Cerebellar nuclear complex (tissue), 1 donor: ENCODE data around the gene SMAD5.

Source experiments
- DNase-seq, 2 experiments: peaks; one replicate each; lab custom pipeline; 2025; lab: John Stamatoyannopoulos, UW

The SMAD5 gene

GRCh38 chr5:136115183-136115865 lies 17.3 kb upstream of the SMAD5 start:
- DNase-seq: no peak

DNA sequence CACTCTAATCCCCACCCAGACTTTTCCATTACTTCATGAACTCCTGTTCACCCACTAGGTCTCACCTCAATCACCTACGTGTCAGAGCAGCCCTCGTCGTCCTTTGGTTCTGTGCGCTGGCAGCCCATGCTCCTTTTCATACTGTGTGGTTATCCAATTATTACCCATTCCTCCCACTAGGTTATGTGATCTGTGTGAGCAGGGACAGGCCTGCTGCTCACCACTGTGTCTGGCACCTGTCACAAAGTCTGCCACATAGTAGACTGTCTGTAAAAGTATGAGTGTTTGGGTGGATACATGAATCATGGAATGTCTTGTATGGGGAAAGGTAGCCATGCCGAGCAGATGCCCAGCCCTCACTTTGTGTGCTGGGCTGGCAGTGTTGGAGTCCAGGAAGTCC lies 12.1 kb upstream of the SMAD5 start:
- no peak for DNase-seq

- DNase-seq: no peak
These were observed 9.3 kb upstream of the SMAD5 start for GRCh38 chr5:136123236-136123768.

GRCh38 chr5:136127560-136127959 lies 5.1 kb upstream of the SMAD5 start:
- no peak for DNase-seq

- DNase-seq: no peak
These were observed 4.2 kb upstream of the SMAD5 start for GRCh38 chr5:136128481-136128880.

DNA sequence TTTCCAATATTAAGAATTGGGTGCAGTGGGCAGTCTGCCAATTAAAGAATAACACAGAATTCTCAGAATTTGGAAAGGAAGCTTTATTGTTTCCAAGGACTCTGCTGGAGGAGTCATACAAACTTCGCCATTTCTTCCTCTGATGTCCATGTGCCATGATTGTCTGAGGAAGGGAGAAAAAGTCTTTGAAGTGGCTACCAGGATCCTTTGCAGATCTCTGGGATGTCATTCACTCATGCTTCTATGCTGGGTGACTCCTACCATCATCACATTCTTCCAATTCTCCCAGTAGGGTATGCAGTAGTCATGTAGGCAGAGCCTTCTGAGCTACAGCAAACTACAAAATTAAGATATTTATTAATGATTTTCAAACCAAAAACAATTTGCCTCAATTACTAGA lies 3.2 kb upstream of the SMAD5 start:
- DNase-seq: no peak

GRCh38 chr5:136130581-136130980 lies 2.1 kb upstream of the SMAD5 start:
- no peak for DNase-seq

- DNase-seq: no peak
These were observed 558 bp upstream of the SMAD5 start for GRCh38 chr5:136132087-136132486.

- no peak for DNase-seq
These were observed 727 bp downstream of the SMAD5 start for GRCh38 chr5:136133222-136133921.

- DNase-seq: no peak
These were observed 1.3 kb downstream of the SMAD5 start for GRCh38 chr5:136133922-136134379.

GRCh38 chr5:136134653-136135052 lies 2.0 kb downstream of the SMAD5 start:
- no peak for DNase-seq

DNA sequence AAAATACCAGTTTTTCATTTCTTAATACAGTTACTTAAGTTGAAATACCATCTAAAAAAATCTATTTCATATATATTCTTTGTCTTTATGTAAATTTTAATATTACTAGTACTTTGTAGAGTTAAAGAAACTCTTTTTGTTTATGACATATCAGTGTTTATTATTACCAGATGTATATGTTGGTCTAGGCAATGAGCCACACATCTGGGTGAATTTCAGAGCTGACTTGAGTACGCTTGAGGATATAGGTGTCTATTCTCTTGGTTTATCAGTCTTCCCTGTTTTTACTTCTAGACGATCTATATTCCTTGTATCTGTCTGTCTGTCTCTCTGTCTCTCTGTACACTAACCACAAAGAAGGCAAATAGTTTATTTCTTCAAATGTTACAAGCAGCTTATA lies 2.9 kb downstream of the SMAD5 start:
- DNase-seq: no peak

DNA sequence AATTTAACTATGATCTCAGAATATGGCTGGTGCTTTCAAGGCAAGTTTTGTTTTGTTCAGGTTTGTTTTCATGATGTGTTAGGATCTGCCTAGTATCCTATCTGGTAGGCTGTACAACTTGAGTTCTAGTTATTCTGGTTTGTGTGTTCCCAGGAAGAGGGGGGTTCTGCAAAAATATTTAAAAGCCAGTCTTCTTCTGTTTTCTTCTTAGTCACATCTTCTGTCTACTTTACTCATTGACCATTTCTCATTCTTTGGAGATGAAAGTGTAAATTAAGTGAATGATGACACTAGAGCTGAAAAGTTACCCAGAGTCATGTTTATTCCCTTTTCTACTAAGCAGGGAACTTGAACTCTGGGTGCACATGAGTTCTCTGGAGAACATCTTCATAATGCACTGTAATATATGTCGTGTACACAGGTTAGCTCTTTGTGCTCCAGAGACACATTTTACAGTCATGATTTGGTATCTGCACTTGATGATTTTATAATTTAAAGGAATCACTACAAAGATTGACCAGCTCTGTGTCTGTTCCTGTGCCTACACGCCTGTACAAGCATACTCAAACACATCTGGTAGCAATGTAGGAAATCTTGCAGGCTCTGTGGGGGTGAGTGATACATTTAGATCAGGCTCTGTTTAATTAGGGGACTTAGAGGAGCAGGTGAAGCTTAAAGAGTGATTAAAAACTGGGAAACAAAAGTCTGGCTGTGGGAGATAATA lies 5.0 kb downstream of the SMAD5 start:
- DNase-seq: no peak

- no peak for DNase-seq
These were observed 8.9 kb downstream of the SMAD5 start for GRCh38 chr5:136141561-136141960.

DNA sequence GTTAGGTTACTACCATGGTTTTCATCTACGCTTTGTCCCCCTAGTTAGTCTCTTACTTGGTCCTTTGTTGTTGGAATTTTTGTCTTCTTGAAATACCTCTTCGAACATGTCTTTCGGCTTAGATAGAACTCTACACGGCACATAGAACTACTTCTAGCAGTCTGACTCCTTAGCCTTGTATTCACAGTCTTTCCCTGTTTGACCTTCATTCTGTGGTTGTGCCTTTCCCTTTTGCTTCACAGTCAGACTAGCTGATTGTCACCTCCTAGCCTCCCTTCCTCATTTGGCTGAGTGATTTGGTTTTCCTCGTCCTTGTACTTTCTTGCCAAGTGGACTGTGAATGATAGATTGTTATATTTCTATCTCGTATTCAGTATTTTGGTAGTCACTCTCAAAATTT lies 10.7 kb downstream of the SMAD5 start:
- DNase-seq: no peak

DNA sequence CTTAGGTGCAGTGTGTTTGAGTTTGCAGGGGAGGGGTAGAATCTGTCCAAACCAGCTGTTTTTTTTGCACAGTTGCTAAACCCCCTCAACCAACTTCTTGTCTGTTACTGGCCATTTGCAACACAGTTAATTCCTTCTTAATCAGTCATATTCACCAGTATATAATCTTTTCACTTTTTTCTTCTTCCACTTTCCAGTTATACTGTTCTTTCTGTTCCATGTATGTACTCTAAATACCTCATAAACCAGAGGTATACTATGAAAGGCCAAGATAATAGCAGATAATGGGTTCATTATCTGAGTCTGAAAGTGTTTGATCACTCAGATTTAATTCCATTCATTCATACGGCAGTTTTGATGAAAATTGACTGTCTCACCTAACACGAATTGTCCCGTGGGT lies 11.1 kb downstream of the SMAD5 start:
- DNase-seq: no peak

- no peak for DNase-seq
These were observed 12.4 kb downstream of the SMAD5 start for GRCh38 chr5:136145030-136145429.

- no peak for DNase-seq
These were observed 13.6 kb downstream of the SMAD5 start for GRCh38 chr5:136146201-136146600.

DNA sequence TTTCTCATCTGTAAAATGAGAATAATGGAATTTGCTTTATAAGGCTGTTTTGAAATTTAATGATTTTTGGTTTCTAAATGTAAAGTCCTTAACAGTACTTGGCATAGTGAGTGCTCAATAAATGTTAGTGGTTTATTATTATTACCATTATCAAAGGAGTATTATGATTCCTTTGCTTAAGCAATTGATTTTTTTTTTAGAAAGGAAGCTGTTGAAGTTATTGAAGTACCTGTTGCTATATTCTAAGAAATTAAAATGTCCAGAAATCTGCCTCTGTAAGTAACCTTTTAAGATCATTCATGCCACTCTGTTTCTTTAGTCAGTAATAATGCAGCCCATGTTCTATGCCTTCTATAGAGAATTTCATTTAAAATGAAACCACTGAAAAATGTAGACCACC lies 15.0 kb downstream of the SMAD5 start:
- DNase-seq: no peak

GRCh38 chr5:136149891-136150290 lies 17.2 kb downstream of the SMAD5 start:
- DNase-seq: no peak

DNA sequence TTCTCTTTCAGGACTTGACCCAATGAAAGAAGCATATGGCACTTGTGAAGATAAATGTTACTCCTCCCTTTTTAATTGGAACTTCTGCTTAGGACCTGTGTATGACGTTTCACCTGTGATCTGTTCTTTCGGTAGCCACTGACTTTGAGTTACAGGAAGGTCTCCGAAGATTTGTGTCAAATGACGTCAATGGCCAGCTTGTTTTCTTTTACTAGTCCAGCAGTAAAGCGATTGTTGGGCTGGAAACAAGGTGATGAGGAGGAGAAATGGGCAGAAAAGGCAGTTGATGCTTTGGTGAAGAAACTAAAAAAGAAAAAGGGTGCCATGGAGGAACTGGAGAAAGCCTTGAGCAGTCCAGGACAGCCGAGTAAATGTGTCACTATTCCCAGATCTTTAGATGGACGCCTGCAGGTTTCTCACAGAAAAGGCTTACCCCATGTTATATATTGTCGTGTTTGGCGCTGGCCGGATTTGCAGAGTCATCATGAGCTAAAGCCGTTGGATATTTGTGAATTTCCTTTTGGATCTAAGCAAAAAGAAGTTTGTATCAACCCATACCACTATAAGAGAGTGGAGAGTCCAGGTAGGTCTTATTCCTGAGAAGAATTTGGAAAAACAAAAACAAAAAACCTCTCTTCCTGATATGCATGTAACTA lies 21.1 kb downstream of the SMAD5 start:
- no peak for DNase-seq

- DNase-seq: no peak
These were observed 22.4 kb downstream of the SMAD5 start for GRCh38 chr5:136155078-136155477.
